ENCODE results near the gene HHAT.

HHAT gene

GRCh38 chr1:210440081-210440480 lies 111.4 kb downstream of the HHAT start:
- no peak for DNase-seq (ENCODE audit: low read depth in 2 of 2)

GRCh38 chr1:210441028-210441427 lies 112.3 kb downstream of the HHAT start:
- no peak for DNase-seq (ENCODE audit: low read depth in 2 of 2)

GRCh38 chr1:210445485-210445884 lies 116.8 kb downstream of the HHAT start:
- no peak for DNase-seq (ENCODE audit: low read depth in 2 of 2)

- DNase-seq (ENCODE audit: low read depth in 2 of 2) = no peak
Observed at GRCh38 chr1:210445931-210446330, 117.2 kb downstream of the HHAT start.

- peak; percentile 84 to 89 for DNase-seq (ENCODE audit: low read depth in 2 of 2)
Observed at GRCh38 chr1:210446479-210446878, 117.8 kb downstream of the HHAT start.

- no peak for DNase-seq (ENCODE audit: low read depth in 2 of 2)
Observed at GRCh38 chr1:210447456-210448057, 118.9 kb downstream of the HHAT start.

GRCh38 chr1:210448297-210448892 lies 119.7 kb downstream of the HHAT start:
- DNase-seq (ENCODE audit: low read depth in 2 of 2) = peak in 1 of 2 donors; percentile 19

GRCh38 chr1:210455840-210456603 lies 127.3 kb downstream of the HHAT start:
- no peak for DNase-seq (ENCODE audit: low read depth in 2 of 2)

GRCh38 chr1:210456731-210457255 lies 128.1 kb downstream of the HHAT start:
- DNase-seq (ENCODE audit: low read depth in 2 of 2) = no peak

GRCh38 chr1:210457568-210457967 lies 128.9 kb downstream of the HHAT start:
- no peak for DNase-seq (ENCODE audit: low read depth in 2 of 2)

- no peak for DNase-seq (ENCODE audit: low read depth in 2 of 2)
Observed at GRCh38 chr1:210464519-210465039, 135.9 kb downstream of the HHAT start.

GRCh38 chr1:210465150-210465549 lies 136.4 kb downstream of the HHAT start:
- no peak for DNase-seq (ENCODE audit: low read depth in 2 of 2)

- no peak for DNase-seq (ENCODE audit: low read depth in 2 of 2)
Observed at GRCh38 chr1:210467440-210468043, 138.8 kb downstream of the HHAT start.

GRCh38 chr1:210469441-210469840 lies 140.7 kb downstream of the HHAT start:
- no peak for DNase-seq (ENCODE audit: low read depth in 2 of 2)

- no peak for DNase-seq (ENCODE audit: low read depth in 2 of 2)
Observed at GRCh38 chr1:210475321-210475720, 146.6 kb downstream of the HHAT start.

GRCh38 chr1:210475806-210476205 lies 147.1 kb downstream of the HHAT start:
- no peak for DNase-seq (ENCODE audit: low read depth in 2 of 2)

GRCh38 chr1:210476730-210477129 lies 148.0 kb downstream of the HHAT start:
- DNase-seq (ENCODE audit: low read depth in 2 of 2) = no peak

- no peak for DNase-seq (ENCODE audit: low read depth in 2 of 2)
Observed at GRCh38 chr1:210477328-210477924, 148.7 kb downstream of the HHAT start.

GRCh38 chr1:210478820-210479219 lies 150.1 kb downstream of the HHAT start:
- no peak for DNase-seq (ENCODE audit: low read depth in 2 of 2)

GRCh38 chr1:210482491-210482890 lies 153.8 kb downstream of the HHAT start:
- no peak for DNase-seq (ENCODE audit: low read depth in 2 of 2)

- DNase-seq (ENCODE audit: low read depth in 2 of 2) = no peak
Observed at GRCh38 chr1:210482945-210483617, 154.4 kb downstream of the HHAT start.

Measured in stimulated activated CD4-positive, alpha-beta T cell treated with anti-CD3 and anti-CD28 coated beads, Interleukin-15, amount 100 ng/mL, for 48 hours (primary cell).